DOHH2 (cell line): ENCODE measurements around the gene UMAD1.

ENCODE experiments used
- CTCF ChIP-seq: fragments of 200-600 bp; sonication (generic); IDR thresholded peaks from one replicate; pipeline ENCODE4 v1.5.1; 2014; ENCODE audit warnings: antibody characterized with exemption, mild to moderate bottlenecking, low read depth, low read length; ENCODE audit not compliant: poor library complexity, severe bottlenecking
- EZH2phosphoT487 ChIP-seq: fragments of 200-600 bp; sonication (generic); IDR thresholded peaks from 2 replicates; pipeline ENCODE4 v1.6.1; 2017; ENCODE audit warnings: borderline replicate concordance, mild to moderate bottlenecking, antibody characterized with exemption, low read length, moderate library complexity, mixed read lengths

DNA sequence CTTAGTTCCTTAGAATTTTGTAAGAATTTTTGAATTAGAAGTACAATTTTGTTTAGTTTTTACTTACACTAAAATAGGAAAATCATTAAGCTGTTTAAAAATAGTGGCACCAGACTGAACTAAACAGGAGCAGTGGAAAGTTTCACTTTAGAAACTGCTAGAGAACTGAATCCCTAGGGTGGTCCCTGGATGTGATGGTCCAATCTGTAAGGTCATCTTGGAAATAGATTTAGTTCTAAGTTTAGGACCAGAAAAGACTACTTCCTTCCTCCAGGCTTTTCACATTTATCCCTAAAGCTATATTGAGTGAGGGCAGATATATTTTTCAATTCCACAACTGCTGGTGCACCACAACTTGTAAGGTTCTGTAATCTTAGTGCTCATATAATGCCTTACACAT is 58.8 kb downstream of the UMAD1 start:
- TF ChIP-seq CTCF (no peak), EZH2phosphoT487 (no peak)
